ENCODE results near the gene EFNA5. TPM values are rescaled to one million over a fixed set of nuclear protein-coding genes. Genes with fewer than 3 reads are reported as not detected.
A peak's percentile ranks its signal among the peaks of the same experiment; 100 is the strongest.
"Not testable (repeated sequence)": the region's sequence is repeated elsewhere in the genome, so short reads cannot be mapped to it uniquely, and the experiment has no call there.

Gene EFNA5
- total RNA-seq, 1 donor from 2014 or later, result 43.0 TPM

DNA sequence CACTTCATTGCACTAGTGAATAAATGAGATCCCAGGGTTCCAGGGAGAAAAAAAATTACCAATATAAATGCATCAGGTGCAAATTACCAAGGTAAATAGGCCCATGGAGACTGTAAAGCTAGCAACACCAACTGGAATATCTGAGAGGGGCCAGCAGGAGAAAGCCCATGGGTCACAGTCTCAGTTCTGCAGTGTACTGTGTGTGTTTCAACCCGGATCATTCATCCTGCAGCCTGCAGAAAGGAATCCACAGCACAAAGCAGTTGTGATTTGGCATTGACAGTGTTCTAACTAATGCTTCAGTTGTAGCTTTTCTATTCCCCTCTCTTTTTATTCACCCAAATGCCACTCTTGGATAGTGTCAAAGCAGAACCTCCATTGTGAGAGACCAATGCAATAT lies 171.0 kb downstream of the EFNA5 start:
- H3K27ac Mint-ChIP-seq (ENCODE audit: unreplicated experiment), result peak overlapping the region; percentile 30
- peaks cover 2% of the 10 kb centered on the region for H3K9me3 Mint-ChIP-seq
- H3K4me3 Mint-ChIP-seq, result no peak overlapping the region
- TF ChIP-seq, protein P1, sequence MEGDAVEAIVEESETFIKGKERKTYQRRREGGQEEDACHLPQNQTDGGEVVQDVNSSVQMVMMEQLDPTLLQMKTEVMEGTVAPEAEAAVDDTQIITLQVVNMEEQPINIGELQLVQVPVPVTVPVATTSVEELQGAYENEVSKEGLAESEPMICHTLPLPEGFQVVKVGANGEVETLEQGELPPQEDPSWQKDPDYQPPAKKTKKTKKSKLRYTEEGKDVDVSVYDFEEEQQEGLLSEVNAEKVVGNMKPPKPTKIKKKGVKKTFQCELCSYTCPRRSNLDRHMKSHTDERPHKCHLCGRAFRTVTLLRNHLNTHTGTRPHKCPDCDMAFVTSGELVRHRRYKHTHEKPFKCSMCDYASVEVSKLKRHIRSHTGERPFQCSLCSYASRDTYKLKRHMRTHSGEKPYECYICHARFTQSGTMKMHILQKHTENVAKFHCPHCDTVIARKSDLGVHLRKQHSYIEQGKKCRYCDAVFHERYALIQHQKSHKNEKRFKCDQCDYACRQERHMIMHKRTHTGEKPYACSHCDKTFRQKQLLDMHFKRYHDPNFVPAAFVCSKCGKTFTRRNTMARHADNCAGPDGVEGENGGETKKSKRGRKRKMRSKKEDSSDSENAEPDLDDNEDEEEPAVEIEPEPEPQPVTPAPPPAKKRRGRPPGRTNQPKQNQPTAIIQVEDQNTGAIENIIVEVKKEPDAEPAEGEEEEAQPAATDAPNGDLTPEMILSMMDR (conservative IDR thresholded peaks at IDR 0.05), result no peak
- peaks cover 9% of the 10 kb centered on the region for H3K36me3 Mint-ChIP-seq (ENCODE audit: low read depth)
- DNase-seq (ENCODE audit: low read depth, low spot score), result no peak
- H3K4me1 Mint-ChIP-seq, result peaks cover 47% of the 10 kb centered on the region
- no peaks in the 10 kb centered on the region for H3K27me3 Mint-ChIP-seq (ENCODE audit: low read depth)

GRCh38 chr5:107499237-107499636 lies 171.5 kb downstream of the EFNA5 start:
- H3K27me3 Mint-ChIP-seq (ENCODE audit: low read depth), result no peaks in the 10 kb centered on the region
- peaks cover 47% of the 10 kb centered on the region for H3K4me1 Mint-ChIP-seq
- peaks cover 11% of the 10 kb centered on the region for H3K36me3 Mint-ChIP-seq (ENCODE audit: low read depth)
- TF ChIP-seq, protein P1 (conservative IDR thresholded peaks at IDR 0.05), result no peak
- H3K4me3 Mint-ChIP-seq, result no peak overlapping the region
- peaks cover 2% of the 10 kb centered on the region for H3K9me3 Mint-ChIP-seq
- DNase-seq (ENCODE audit: low read depth, low spot score), result no peak
- H3K27ac Mint-ChIP-seq (ENCODE audit: unreplicated experiment), result no peak overlapping the region

DNA sequence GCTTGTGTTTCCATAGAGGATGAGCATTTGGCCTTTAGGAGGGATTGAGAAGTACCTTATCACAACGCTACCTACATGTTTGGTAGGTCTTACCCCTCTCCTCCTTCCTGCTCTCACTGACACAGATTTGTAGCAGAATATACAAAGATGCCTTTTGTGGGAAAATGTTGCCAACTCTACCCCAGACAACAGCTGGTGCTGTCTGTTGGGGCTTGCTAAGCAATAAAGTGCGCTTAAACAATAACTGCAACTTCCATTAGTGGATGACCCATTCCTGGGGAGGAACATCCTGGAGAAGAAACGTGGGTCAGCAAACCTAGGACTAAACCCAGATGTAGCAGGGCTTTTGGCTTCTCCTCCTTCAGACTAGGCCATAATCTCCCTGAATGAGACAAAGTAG lies 174.3 kb downstream of the EFNA5 start:
- H3K27me3 Mint-ChIP-seq (ENCODE audit: low read depth), result no peaks in the 10 kb centered on the region
- peaks cover 26% of the 10 kb centered on the region for H3K4me1 Mint-ChIP-seq
- H3K4me3 Mint-ChIP-seq, result no peak overlapping the region
- DNase-seq (ENCODE audit: low read depth, low spot score), result no peak
- TF ChIP-seq, protein P1 (conservative IDR thresholded peaks at IDR 0.05), result no peak
- peaks cover 16% of the 10 kb centered on the region for H3K36me3 Mint-ChIP-seq (ENCODE audit: low read depth)
- peaks cover 2% of the 10 kb centered on the region for H3K9me3 Mint-ChIP-seq
- H3K27ac Mint-ChIP-seq (ENCODE audit: unreplicated experiment), result peak overlapping the region; percentile 19

- H3K36me3 Mint-ChIP-seq (ENCODE audit: low read depth), result peaks cover 20% of the 10 kb centered on the region
- not testable (repeated sequence) for H3K4me3 Mint-ChIP-seq; H3K9me3 Mint-ChIP-seq; H3K27ac Mint-ChIP-seq (ENCODE audit: unreplicated experiment); H3K27me3 Mint-ChIP-seq (ENCODE audit: low read depth); DNase-seq (ENCODE audit: low read depth, low spot score)
- H3K4me1 Mint-ChIP-seq, result peaks cover 15% of the 10 kb centered on the region
Measured at GRCh38 chr5:107494129-107494528, 176.6 kb downstream of the EFNA5 start.

DNA sequence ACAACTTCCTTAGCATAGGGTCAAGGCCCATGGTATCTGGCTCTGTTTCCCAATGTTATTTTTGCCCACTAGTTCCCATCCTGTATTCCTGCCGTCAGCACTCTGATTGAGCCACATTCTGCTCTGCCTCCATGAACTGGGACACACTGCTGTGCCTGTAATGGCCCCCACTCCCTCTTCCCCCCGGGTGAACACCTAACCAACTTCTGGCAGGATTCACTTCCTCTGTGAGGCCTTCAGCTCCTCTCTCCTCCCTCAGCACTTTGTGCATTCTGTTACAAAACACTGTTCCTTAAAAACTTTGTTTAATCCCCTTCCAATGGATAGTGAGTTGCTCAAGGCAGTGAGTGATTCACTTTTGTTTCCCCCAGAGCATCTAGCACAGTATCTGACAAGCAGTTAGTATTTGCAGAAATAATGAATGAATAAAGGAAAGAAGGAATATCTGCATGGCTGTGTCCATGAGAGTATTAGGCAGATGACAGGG lies 183.6 kb downstream of the EFNA5 start:
- TF ChIP-seq, protein P1 (conservative IDR thresholded peaks at IDR 0.05), result no peak
- no peak overlapping the region for H3K27ac Mint-ChIP-seq (ENCODE audit: unreplicated experiment)
- no peaks in the 10 kb centered on the region for H3K9me3 Mint-ChIP-seq
- H3K4me3 Mint-ChIP-seq, result no peak overlapping the region
- H3K27me3 Mint-ChIP-seq (ENCODE audit: low read depth), result no peaks in the 10 kb centered on the region
- peaks cover 26% of the 10 kb centered on the region for H3K4me1 Mint-ChIP-seq
- H3K36me3 Mint-ChIP-seq (ENCODE audit: low read depth), result peaks cover 4% of the 10 kb centered on the region
- DNase-seq (ENCODE audit: low read depth, low spot score), result no peak

- H3K36me3 Mint-ChIP-seq (ENCODE audit: low read depth), result peaks cover 4% of the 10 kb centered on the region
- no peak overlapping the region for H3K27ac Mint-ChIP-seq (ENCODE audit: unreplicated experiment)
- TF ChIP-seq, protein P1 (conservative IDR thresholded peaks at IDR 0.05), result no peak
- no peaks in the 10 kb centered on the region for H3K27me3 Mint-ChIP-seq (ENCODE audit: low read depth)
- H3K4me1 Mint-ChIP-seq, result peaks cover 26% of the 10 kb centered on the region
- no peak overlapping the region for H3K4me3 Mint-ChIP-seq
- H3K9me3 Mint-ChIP-seq, result no peaks in the 10 kb centered on the region
- no peak for DNase-seq (ENCODE audit: low read depth, low spot score)
Measured at GRCh38 chr5:107486489-107486888, 184.2 kb downstream of the EFNA5 start.
